GM12872 (cell line): Measurements from ENCODE around the gene TP53I3.
A peak's percentile ranks its signal among the peaks of the same experiment; 100 is the strongest.

Experiments
- TF ChIP-seq, protein P1 (sequence below): IDR thresholded peaks from 3 replicates; pipeline ENCODE4 v1.5.1; 2011; ENCODE audit warnings: low read depth, mild to moderate bottlenecking, low read length, moderate library complexity; ENCODE audit not compliant: insufficient read depth

The TP53I3 gene

DNA sequence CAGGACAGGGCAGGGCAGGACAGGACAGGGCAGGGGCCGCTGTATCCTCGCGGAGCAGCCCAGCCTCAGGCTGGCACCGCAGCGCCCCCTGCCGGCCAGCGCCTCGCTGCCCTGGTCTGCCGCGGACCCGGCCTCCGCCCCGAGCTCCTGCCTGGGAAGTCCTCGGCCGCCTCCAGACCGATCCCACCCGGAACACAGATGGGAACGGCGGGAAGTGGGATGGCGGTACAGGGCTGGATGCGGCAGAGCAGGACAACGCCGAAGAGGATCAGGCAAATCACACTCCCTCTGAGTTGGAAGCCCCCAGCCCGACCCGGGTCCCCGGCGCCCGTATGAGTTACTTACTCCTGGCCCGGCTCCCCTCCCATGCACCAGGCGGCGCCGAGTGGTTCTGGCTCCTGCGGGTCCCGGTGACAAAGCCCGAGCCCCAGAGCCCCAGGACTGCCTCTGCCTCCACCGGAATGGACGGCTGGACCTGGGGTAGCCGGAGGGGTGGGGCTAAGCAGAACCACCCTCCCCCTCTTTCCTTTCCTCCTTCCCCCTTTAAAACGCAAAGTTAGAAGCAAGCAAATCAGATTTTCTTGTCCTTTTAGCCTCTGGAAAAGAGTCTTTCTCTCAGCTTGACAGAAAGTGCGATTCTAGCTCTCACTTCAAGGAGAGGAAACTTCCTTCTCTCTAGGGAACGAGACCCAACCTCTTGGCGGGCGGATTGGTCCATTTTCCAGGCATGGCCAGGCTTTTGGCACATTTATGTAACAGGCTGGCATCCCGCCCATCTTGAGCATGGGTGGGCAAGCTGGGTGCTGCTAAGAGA, at the start of gene TP53I3:
TSS of gene TP53I3 (minus strand) at position 449 of the 814 bp plus-strand sequence. CDS start 508 bp downstream, outside the sequence.
- TF ChIP-seq, protein P1, sequence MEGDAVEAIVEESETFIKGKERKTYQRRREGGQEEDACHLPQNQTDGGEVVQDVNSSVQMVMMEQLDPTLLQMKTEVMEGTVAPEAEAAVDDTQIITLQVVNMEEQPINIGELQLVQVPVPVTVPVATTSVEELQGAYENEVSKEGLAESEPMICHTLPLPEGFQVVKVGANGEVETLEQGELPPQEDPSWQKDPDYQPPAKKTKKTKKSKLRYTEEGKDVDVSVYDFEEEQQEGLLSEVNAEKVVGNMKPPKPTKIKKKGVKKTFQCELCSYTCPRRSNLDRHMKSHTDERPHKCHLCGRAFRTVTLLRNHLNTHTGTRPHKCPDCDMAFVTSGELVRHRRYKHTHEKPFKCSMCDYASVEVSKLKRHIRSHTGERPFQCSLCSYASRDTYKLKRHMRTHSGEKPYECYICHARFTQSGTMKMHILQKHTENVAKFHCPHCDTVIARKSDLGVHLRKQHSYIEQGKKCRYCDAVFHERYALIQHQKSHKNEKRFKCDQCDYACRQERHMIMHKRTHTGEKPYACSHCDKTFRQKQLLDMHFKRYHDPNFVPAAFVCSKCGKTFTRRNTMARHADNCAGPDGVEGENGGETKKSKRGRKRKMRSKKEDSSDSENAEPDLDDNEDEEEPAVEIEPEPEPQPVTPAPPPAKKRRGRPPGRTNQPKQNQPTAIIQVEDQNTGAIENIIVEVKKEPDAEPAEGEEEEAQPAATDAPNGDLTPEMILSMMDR, result peak; percentile 88

GRCh38 chr2:24132543-24132942, 47.9 kb upstream of the TP53I3 start:
- TF ChIP-seq, protein P1, result no peak

- TF ChIP-seq, protein P1, result no peak
These were observed 41.3 kb upstream of the TP53I3 start for GRCh38 chr2:24125956-24126355.

GRCh38 chr2:24123922-24124580, 39.4 kb upstream of the TP53I3 start:
- TF ChIP-seq, protein P1, result no peak

DNA sequence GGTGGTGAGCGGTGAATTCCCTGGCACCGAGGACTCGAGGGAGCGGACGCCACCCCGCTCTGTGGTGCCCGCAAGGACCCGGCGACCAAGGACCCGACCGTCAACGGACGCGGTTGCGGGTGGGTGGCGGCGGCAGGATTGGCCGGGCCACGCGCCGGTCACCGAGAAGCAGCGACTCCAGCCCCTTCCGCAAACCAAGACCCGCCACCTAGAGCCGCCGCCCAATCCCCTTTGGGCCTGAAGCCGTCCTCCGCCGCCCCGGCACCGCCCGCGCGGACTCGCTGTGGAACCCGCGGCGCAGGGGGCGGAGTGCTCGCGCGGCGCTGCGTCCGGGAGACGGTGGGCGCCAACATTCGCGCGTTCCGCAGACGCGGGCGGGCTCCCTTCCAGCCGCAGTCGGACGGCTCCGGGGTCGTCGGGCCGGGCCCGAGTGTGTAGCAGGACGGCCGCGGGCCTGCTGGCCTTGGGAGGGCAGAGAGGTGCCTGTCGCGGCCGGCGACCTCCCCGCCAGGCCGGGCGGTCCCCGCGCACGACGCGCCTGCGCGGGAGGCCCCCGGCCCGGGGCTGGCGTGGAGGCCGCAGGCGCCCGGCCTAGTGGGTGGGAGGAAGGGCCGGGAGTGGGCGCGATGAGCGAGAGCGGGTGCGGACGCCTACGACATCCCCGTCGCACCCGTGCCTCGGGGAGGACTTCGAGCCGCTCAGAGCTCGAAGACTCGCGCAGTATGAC, 38.7 kb upstream of the TP53I3 start, which contains the start of the genes FAM228B and PFN4:
TSS of gene FAM228B (plus strand) at position 275 of the 727 bp plus-strand sequence. CDS start 893 bp downstream, outside the sequence.
TSS of gene PFN4 (minus strand) at position 140 of the 727 bp plus-strand sequence. CDS start 799 bp downstream, outside the sequence.
- TF ChIP-seq, protein P1, result no peak

DNA sequence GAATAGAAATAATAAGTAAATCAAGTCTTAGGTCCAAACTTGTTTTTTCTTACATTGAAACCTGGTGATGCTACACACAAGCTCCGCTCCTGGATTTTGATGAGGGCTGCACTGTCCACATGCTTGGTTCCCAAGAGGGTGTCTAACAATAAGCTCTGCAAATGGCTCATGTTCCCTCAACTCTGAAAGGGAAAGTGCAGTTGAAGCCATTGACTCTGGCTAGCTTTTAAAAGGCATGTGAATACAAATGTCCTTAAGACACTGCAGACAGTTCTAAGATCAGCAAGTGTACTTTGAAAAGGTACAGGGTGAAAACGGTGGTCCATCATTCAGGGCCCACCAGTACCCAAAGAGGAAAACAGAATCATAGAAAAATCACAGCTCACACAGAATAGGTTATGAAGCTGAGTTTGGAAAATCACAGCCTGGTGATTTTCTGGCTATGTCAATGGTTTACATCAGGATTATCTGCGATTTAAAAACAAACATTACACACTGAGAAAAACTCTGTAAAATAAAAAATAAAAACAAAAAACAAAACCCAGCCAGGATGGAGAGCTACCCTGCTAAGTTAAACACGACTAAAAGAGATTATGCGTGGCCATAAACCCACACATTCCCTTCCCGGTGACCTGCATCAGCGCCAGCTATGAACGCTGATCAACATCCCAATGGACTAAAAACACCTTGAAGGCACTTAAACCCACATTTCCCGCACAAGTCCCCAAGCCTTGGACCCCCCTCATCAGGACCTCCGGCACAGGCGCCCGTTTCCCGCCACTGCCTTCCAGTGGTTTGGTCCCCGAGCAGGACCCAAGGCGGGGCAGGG, 37.9 kb upstream of the TP53I3 start:
- TF ChIP-seq, protein P1, result no peak
